Right ventricle myocardium superior (tissue), 1 donor: ENCODE results near the gene COL7A1. TPM values are rescaled to one million over a fixed set of nuclear protein-coding genes. Genes with fewer than 3 reads are reported as not detected.

Experiments
- ATAC-seq: fragments of 200-7000 bp; cut with Tn5 transposase; one replicate; pipeline ENCODE4 v1.9.1; 2020; ENCODE audit warnings: mild to moderate bottlenecking; ENCODE audit not compliant: poor library complexity
- DNase-seq: peaks from one replicate; pipeline ENCODE4 v3.0.0-alpha.2; 2020
- intact Hi-C: fragments of 100-400 bp; cut with DNase I; formaldehyde crosslinking; loops from one replicate; pipeline ENCODE4 v1.11.2; 2022
- long read RNA-seq: library from polyadenylated mRNA; unstranded; transcript quantifications from one replicate; pipeline ENCODE4 v2.0.0, GENCODE V29; 2021
- total RNA-seq: library from RNA; stranded (reverse); fragmentation: NEBNext Ultra II Directional; extraction: Animal tissue kit (Norgen Biotek cat#: 25700); gene quantifications from one replicate; pipeline ENCODE4 v1.2.1, GENCODE V29; 2021
- donor health status: DM: no; HTN: yes; CAD: no; lungs with severe emphysema.

The COL7A1 gene
- total RNA-seq: 16.1 TPM
- long read RNA-seq, partial matches to known transcripts: 17 of 21 reads
- long read RNA-seq, other reads (novel, unspliced or antisense): 4 of 21 reads

GRCh38 chr3:48595075-48595525 is at the start of gene COL7A1:
TSS of gene COL7A1 (minus strand) at chr3:48595329. CDS start at chr3:48595159, 170 bp downstream.
- intact Hi-C loops: no loop called here
- no peak for ATAC-seq
- DNase-seq: no peak

- intact Hi-C loops: no loop called here
- ATAC-seq: no peak
Measured at GRCh38 chr3:48642605-48643004, 47.5 kb upstream of the COL7A1 start.

DNA sequence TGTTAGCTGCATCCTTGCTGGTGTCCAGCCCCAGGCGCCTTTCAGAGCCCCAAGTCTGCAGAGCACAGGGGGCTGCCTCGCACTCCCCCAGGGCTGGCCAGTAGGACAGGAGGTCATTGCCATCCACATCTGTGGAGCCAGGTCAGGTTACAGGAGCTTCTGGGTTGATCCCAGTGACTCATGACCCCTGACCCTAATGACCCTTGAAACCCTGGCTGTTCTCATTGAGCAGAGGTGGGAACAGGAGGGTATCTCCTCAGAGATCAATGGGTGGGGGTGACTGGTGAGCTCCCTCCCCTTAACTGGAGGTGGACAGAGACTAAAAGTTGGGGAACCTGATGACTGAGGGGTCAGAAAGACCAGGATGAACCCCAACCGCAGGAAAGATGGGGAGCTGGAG is 46.3 kb upstream of the COL7A1 start:
- ATAC-seq: no peak
- intact Hi-C loops: no loop called here

More at GRCh38 chr3:48642605-48643004, 47.5 kb upstream of the COL7A1 start:
- no peak for DNase-seq

GRCh38 chr3:48639944-48640606 is 44.9 kb upstream of the COL7A1 start:
- ATAC-seq (no peak), DNase-seq (no peak)
- intact Hi-C loops: no loop called here

More for the DNA sequence above, 46.3 kb upstream of the COL7A1 start:
- no peak for DNase-seq

GRCh38 chr3:48637305-48637704 is 42.2 kb upstream of the COL7A1 start:
- no peak for DNase-seq
- intact Hi-C loops: no loop called here

GRCh38 chr3:48636149-48636655 is 41.1 kb upstream of the COL7A1 start:
- intact Hi-C loops: no loop called here
- DNase-seq: no peak
- no peak for ATAC-seq

More at GRCh38 chr3:48637305-48637704, 42.2 kb upstream of the COL7A1 start:
- ATAC-seq: no peak

DNA sequence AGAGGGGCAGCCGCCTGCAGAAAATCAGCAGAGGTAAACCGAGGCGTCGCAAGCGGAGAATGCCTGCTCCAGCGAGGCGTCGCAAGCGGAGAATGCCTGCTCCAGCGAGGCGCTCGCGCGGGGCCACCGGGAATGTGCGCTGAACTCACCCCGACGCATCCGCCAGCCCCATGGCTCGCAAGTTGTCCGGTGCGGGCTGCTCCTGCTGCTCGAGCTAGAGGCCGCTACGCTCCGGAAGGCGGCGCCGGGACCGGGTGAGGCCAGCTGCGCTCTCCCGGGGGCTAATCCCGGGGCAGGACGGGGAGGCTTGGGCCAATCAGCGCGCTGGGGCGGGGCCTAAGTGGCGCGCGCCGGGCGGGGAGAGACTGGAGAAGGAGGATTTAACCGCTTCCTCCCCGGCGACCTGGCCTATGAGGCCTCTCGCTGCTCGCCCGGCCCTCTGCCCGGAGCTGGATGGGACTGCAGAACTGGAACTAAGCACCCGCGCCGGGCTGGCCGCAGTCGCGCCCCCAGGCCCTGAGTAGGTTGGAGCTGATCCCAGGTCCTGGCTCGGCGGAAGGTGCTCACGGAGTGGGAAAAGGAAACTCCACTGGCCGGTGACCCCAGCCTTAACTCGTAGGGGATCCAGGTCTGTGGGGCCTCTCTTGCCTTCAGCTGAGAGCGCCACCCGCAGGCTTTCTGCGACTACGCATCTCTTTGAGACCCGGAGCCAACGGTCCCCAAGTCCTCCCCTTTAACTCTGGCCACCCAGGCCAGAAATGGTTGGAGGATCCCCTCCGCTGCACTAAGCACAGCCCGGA is 40.3 kb upstream of the COL7A1 start, which contains the start of gene SLC26A6:
Gene SLC26A6, minus strand, starts transcription at position 240 of the 800 bp plus-strand sequence. Its CDS starts 68 bp downstream, at position 172.
- DNase-seq: peak; percentile 99
- ATAC-seq: peak; percentile 98
- intact Hi-C loops: no loop called here

- DNase-seq (peak; percentile 73), ATAC-seq (peak; percentile 53)
- intact Hi-C loops: no loop called here
Measured at GRCh38 chr3:48634661-48635221, 39.6 kb upstream of the COL7A1 start.

- no peak for DNase-seq
- no peak for ATAC-seq
- intact Hi-C loops: no loop called here
Measured at GRCh38 chr3:48633743-48634142, 38.6 kb upstream of the COL7A1 start.

GRCh38 chr3:48633256-48633655 is 38.1 kb upstream of the COL7A1 start:
- ATAC-seq (no peak), DNase-seq (no peak)
- intact Hi-C loops: no loop called here

GRCh38 chr3:48631516-48632448 is 36.7 kb upstream of the COL7A1 start:
- no peak for DNase-seq
- intact Hi-C loops: no loop called here
- no peak for ATAC-seq

DNA sequence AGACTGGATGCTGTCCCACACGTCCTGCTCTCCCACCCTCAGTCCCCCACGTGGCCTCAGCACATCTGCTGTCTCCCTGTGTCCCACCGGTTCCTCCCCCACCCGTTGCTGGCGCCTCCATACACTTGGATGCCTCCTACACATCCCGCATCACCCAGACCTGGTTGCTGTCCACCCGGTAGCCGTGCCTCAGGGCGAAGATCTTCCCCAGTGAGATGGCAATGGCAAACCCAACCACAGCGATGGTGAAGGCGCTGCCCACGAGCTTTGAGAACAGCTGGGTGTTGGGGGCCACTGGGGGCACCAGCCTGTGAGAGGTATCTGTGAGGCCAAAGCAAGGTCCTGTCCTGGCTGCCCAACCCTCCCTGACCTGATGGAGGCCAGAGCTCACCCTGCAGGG is 35.7 kb upstream of the COL7A1 start:
- ATAC-seq (no peak), DNase-seq (no peak)
- intact Hi-C loops: no loop called here

GRCh38 chr3:48630407-48630806 is 35.3 kb upstream of the COL7A1 start:
- DNase-seq: no peak
- ATAC-seq: no peak
- intact Hi-C loops: no loop called here

DNA sequence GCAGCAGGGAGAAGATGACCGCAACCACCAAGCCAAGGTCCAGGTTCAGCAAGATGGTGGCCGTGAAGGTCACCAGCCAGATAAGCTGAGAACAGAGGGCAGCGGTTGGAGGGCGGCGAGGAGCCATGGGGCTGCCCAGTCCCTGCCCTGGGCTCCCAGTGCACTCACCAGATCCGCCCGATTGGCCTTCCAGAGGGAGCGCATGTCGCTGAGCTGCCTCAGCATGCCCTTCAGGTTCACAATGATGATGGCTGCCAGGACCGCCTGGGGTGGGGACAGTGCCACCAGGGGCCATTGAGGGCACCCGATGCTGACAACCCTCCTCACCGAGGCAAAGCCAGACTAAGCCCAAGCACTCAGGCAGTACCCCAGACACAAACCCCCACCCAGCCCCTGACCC is 34.8 kb upstream of the COL7A1 start:
- intact Hi-C loops: no loop called here
- no peak for ATAC-seq

GRCh38 chr3:48628277-48629017 is 33.3 kb upstream of the COL7A1 start:
- intact Hi-C loops: no loop called here
- DNase-seq: no peak
- no peak for ATAC-seq

More for the DNA sequence above, 34.8 kb upstream of the COL7A1 start:
- DNase-seq: no peak

DNA sequence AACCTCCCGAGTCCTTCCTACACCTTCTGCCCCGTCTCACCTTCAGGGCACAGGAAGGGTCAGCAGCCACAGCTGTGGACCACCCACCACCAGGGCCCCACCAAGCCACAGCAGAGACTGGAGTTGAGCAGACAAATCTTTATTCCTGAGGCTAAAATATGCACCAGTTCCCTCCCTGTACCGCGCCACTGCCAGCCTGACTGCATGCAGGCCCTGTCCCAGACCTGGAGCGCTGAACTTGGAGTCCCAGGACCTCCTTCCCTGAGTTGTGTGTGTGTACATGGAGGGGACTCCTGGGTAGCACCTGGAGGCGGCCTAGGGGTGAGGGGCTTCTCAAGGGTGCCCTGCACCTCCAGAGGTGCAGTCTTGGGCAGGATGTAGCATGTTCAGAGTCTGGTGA is 30.5 kb upstream of the COL7A1 start:
- ATAC-seq (no peak), DNase-seq (no peak)
- intact Hi-C loops: no loop called here

DNA sequence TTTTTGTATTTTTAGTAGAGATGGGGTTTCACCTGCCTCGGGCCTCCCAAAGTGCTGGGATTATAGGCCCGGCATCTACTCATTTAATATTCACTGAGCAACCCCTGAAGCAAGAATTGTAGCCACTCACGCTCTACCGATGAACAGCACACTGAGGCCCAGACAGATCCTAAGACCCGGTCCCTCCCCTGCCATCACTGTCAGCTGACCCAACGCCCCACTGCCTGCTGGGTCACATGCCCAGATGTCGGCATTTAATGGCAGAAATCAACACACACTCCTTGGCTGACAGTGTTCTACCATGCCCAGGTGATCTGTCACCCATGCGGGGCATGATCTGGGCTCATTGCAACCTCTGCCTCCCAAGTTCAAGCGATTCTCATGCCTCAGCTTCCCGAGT is 29.6 kb upstream of the COL7A1 start:
- intact Hi-C loops: no loop called here
- ATAC-seq: no peak
- DNase-seq: no peak
